ENCODE data around the gene IP6K1. TPM values are rescaled to one million over a fixed set of nuclear protein-coding genes. Genes with fewer than 3 reads are reported as not detected.

IP6K1 gene
- total RNA-seq, 4 donors from 2014 or later: 13.5 to 22.2 (median 19.5) TPM

- ATAC-seq: no peak
- peak in 1 of 2 donors; percentile 17 for DNase-seq
- H3K4me3 ChIP-seq: no peak overlapping the region
- H3K27me3 ChIP-seq: no peaks in the 10 kb centered on the region
- TF ChIP-seq POLR2A (IDR thresholded peaks at IDR 0.05): no peak
- H3K9me3 ChIP-seq: no peaks in the 10 kb centered on the region
- peak overlapping the region in 1 of 4 donors; percentile 75 for H3K27ac ChIP-seq
- H3K4me1 ChIP-seq: peaks cover 16 to 42% of the 10 kb centered on the region in 2 donors
- in situ Hi-C loops (cut with MboI; ENCODE audit: low sequenced_read_pairs in 4 of 4) (no loop called here), intact Hi-C loops (cut with DNase I; ENCODE audit: low total_unique reads) (no loop called here)
- peaks cover 0 to 22% of the 10 kb centered on the region in 2 donors for H3K36me3 ChIP-seq
These were observed 70.7 kb downstream of the IP6K1 start for GRCh38 chr3:49715611-49716121.

GRCh38 chr3:49714728-49715550 lies 71.4 kb downstream of the IP6K1 start:
- in situ Hi-C loops (cut with MboI; ENCODE audit: low sequenced_read_pairs in 4 of 4) (no loop called here), intact Hi-C loops (cut with DNase I; ENCODE audit: low total_unique reads) (no loop called here)
- DNase-seq: no peak
- Histone ChIP-seq H3K27ac (peak overlapping the region in 2 of 4 donors; percentile 33 to 75), H3K9me3 (no peaks in the 10 kb centered on the region), H3K4me3 (no peak overlapping the region), H3K36me3 (peaks cover 0 to 18% of the 10 kb centered on the region in 2 donors), H3K27me3 (no peaks in the 10 kb centered on the region), H3K4me1 (peaks cover 14 to 36% of the 10 kb centered on the region in 2 donors)
- no peak for ATAC-seq
- TF ChIP-seq POLR2A (IDR thresholded peaks at IDR 0.05): no peak
- TF ChIP-seq CTCF (IDR thresholded peaks at IDR 0.05 in 4 of 5, conservative IDR thresholded peaks at IDR 0.05 in 1 of 5): no peak

DNA sequence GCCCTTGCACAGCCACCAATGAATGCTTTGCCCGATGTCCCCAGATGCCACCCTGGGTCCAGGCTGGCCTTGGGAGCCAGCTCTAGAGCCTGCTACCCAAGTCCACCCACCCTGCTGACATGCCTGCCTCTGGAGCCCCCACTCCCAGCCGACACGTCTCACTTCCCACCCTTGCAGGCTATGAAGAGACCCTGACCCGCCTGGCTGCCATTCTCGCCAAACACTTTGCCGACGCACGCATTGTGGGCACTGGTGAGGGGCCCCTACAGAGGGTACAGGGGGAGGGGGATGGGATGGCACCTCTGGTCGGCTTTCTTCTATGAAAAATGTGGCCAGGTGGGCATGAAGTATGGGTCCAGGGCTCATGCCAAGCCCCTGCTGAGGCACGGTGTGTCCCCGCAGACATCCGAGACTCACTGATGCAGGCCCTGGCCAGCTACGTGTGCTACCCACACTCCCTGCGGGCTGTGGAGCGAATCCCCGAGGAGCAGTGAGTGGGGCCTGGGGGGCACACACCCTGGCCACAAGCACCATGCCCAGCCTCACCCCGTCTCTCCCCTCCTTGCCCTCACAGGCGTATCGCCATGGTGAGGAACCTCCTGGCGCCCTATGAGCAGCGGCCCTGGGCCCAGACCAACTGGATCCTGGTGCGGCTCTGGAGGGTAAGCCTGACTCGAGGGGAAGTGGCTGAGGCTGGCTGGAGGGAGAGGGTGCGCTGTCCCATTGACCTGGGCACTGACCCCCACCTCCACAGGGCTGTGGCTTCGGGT lies 72.8 kb downstream of the IP6K1 start:
- H3K36me3 ChIP-seq: peaks cover 0 to 18% of the 10 kb centered on the region in 2 donors
- H3K4me3 ChIP-seq: no peak overlapping the region
- peak overlapping the region in 2 of 4 donors; percentile 10 to 75 for H3K27ac ChIP-seq
- in situ Hi-C loops (cut with MboI; ENCODE audit: low sequenced_read_pairs in 4 of 4): no loop called here
- H3K27me3 ChIP-seq: no peaks in the 10 kb centered on the region
- DNase-seq: peak in 1 of 2 donors; percentile 13
- intact Hi-C loops (cut with DNase I; ENCODE audit: low total_unique reads): no loop called here
- no peaks in the 10 kb centered on the region for H3K9me3 ChIP-seq
- H3K4me1 ChIP-seq: peaks cover 7 to 22% of the 10 kb centered on the region in 2 donors
- no peak for ATAC-seq
- TF ChIP-seq POLR2A (IDR thresholded peaks at IDR 0.05) (no peak), CTCF (IDR thresholded peaks at IDR 0.05 in 4 of 5, conservative IDR thresholded peaks at IDR 0.05 in 1 of 5) (no peak)

- peaks cover 0 to 18% of the 10 kb centered on the region in 2 donors for H3K36me3 ChIP-seq
- peak in 1 of 2 donors; percentile 16 for DNase-seq
- H3K4me3 ChIP-seq: no peak overlapping the region
- no peaks in the 10 kb centered on the region for H3K9me3 ChIP-seq
- H3K27ac ChIP-seq: peak overlapping the region in 1 of 4 donors; percentile 75
- TF ChIP-seq CTCF (IDR thresholded peaks at IDR 0.05 in 4 of 5, conservative IDR thresholded peaks at IDR 0.05 in 1 of 5) (no peak), POLR2A (IDR thresholded peaks at IDR 0.05) (no peak)
- intact Hi-C loops (cut with DNase I; ENCODE audit: low total_unique reads): no loop called here
- no peaks in the 10 kb centered on the region for H3K27me3 ChIP-seq
- peak in 1 of 2 donors; percentile 46 for ATAC-seq
- peaks cover 7 to 22% of the 10 kb centered on the region in 2 donors for H3K4me1 ChIP-seq
- in situ Hi-C loops (cut with MboI; ENCODE audit: low sequenced_read_pairs in 4 of 4): no loop called here
These were observed 73.6 kb downstream of the IP6K1 start for GRCh38 chr3:49712631-49713317.

All from gastrocnemius medialis (tissue), 4 donors.